Esophagus mucosa (tissue), 1 donor: ENCODE measurements around the gene GRIPAP1. TPM values are rescaled to one million over a fixed set of nuclear protein-coding genes. Genes with fewer than 3 reads are reported as not detected.

ENCODE experiments used
- ATAC-seq: fragments of 200-7000 bp; cut with Tn5 transposase; one replicate; pipeline ENCODE4 v1.9.1; 2020
- total RNA-seq: library from RNA; stranded (reverse); gene quantifications from one replicate; pipeline ENCODE4 v1.2.4, GENCODE V29; 2023
- donor health status: DM: yes; HTN: yes; CAD: no.

The GRIPAP1 gene
- total RNA-seq = 21.2 TPM

DNA sequence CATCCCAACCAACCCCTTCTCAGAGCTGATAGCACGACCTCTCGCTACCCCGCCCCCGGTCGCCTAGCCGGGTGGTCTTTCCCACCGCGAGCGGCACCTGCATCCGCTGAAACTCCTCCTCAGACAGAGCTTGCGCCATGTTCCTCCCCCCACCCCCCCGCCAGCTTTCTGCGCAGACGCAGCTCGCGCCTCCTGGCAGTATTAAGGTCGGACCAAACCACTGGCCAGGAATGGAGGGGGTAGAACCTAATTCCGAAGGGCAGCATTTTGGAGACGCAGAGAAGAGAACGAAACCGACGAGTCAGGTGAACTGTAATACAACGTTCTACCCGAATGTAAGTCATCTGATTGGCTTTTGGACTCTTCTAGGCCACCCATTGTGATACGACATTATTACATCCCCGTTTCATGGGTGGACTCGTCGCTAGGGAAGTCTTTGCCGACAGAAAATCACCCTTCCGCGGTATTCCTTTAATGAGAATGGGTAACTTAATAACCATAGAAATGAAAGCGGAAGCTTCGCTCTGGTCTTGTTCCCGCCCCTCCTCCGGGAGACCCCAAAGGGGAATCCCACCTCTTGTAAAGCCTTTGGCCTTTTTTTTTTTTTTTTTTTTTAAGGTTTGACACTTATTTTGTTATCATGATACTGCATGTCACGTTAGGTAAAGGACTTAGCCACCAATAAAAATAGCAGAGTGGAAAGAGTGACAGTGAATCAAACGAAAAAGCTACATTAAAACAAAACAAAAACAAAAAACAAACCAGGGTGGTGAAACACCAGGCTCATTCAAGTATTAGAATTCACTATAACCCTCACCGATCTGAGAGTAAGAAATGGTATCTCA is at the start of gene GRIPAP1:
TSS of gene GRIPAP1 (minus strand) at position 174 of the 845 bp plus-strand sequence. CDS start at position 139, 35 bp downstream.
- ATAC-seq = peak; percentile 90

GRCh38 chrX:49043987-49044281 is 41.9 kb upstream of the GRIPAP1 start:
- ATAC-seq = no peak

GRCh38 chrX:49043220-49043986 is 41.3 kb upstream of the GRIPAP1 start, which contains the start of gene TFE3:
Gene TFE3 (minus strand): TSS chrX:49043357. CDS start chrX:49043226, 131 bp downstream.
- ATAC-seq = peak; percentile 91

DNA sequence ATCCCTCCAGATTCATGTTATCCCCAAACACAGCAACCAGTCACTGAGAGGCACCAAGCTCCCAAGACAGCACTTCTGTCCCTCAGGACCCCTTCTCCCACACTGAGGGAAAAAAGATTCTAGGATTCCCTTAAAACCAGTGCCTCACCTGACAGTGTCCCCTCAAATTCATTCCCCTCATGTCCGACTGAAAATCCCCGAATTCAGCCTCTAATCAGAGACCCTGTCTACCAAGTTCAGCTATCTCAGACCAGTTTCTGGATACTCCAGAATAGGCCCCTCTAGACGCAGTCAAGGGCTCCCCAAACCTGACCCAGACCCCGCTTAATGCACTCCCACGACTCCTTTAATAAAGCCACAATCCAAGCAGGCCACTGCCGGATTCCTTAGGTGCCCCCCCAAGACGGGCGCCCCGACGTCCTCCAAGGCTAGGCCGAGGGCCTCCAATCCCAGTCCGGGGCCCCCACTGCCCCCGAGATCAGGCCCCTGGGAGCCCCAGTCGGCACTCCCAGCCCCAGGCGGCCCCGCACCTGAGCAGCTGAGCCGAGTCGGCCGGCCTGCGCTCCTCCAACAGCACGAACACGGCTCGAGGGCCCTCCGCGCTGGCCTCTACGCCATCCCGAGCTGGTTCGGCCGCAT is 40.6 kb upstream of the GRIPAP1 start:
- no peak for ATAC-seq

- peak; percentile 13 for ATAC-seq
Observed at GRCh38 chrX:49041744-49042580, 39.9 kb upstream of the GRIPAP1 start.

GRCh38 chrX:49040376-49040955 is 38.4 kb upstream of the GRIPAP1 start:
- ATAC-seq = no peak

DNA sequence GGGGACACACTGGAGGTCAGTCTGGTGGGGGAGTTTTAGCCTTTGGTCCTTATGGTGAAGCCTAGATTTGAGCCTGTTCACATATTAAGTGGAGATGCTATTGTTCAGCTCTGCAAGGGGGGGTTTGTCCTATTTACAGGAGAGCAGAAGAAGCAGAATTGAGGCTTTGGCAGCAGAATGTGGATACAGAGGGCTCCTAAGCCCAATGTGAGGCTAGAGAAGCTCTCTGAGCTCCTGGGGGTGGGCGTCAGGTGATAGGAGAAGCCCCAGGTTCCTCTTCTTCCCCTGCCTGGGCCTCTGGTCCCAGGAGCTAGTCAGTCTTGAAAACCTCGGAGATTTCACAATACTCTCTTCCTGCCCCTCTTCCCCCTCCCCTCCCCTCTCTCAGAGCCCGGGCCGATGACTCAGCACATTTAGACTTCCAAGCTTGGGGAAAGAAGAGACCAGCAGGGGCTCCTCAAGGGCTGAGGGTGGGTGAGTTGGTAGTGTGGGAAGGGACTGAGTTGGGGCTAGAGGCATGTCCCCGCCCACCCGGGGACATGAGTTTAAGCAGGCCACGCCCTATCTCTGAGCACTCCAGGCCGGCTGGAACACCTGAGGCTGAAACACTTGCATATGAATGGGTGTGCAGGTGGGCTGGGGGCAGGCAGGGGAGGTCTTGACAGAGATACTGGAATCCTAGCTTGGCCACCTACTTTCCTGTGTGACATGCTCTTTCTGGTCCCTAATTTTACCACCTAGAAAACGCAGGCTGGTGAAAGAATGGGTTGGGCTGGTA is 37.7 kb upstream of the GRIPAP1 start:
- no peak for ATAC-seq

DNA sequence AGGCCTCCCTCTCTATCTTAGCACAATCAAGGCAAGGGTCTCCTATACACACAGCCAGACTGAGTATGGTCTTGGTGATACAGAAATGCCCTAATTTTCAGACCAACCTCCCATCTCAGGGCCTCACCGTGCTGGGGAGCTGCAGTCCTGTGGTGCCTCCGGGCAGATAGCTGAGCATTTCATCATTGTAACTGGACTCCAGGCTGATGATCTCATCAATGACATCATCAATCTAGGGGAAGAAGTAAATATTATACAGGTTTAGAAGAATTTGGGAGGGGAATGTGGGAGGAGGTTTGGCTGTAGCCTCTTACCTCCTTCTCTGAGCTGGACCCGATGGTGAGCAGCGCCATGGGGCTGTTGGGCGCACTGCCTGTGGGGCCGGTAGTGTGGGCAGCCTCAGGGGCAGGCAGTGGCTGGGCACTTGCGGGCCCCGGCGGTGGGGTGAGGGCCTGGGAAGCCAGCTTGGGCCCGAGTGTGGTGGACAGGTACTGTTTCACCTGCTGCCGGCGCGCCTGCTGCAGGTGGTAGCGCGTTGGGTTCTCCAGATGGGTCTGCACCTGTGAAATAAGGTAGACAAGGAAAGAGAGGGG is 35.9 kb upstream of the GRIPAP1 start:
- no peak for ATAC-seq

- ATAC-seq = no peak
Observed at GRCh38 chrX:49030283-49030682, 28.2 kb upstream of the GRIPAP1 start.

DNA sequence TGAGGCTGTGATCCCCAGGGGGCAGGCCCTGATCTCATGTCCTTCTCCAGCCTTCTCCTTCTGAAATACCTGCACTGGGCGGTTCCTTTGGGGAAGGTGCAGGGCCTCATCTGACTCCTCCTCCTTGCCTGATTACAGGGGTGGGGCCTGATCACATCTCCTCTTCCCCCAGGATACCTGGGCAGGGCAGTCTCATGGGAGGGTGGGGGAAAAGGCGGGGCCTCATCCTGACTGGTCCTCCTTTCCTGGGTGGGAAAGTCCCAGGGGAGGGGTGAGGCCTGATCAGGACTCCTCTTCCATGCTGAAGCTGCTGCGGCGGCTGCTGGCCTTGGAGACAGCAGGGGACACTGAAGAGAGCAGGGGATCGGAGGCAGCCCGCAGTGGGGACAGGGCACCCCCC is 27.8 kb upstream of the GRIPAP1 start:
- ATAC-seq = peak; percentile 89

DNA sequence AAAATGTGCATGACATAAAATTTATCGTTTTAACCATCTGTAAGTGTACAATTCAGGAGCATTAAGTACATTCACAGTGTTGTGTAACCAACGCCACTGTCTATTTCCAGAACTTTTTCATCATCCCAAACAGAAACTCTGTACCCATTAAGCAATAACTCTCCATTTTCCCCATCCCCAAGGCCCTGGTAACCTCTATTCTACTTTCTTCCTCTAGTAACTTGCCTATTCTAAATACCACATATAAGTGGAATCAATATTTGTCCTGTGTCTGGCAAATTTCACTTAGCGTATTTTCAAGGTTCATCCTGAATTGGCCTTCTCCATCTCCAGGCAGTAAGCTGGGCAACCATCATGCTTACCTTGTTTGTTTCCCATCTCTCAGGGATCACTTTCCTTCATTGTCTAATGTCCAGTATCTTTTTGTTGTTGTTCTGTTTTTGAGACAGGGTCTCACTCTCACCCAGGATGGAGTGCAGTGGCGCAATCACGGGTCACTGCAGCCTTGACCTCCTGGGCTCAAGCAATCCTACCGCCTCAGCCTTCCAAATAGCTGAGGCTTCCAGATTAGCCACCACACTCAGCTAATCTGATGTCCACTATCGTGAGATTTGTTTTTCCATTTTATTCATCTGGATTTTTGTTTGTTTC is 17.7 kb upstream of the GRIPAP1 start:
- ATAC-seq = no peak

- no peak for ATAC-seq
Observed at GRCh38 chrX:49019050-49019449, 17.0 kb upstream of the GRIPAP1 start.

- ATAC-seq = no peak
Observed at GRCh38 chrX:49003696-49004095, 1.6 kb upstream of the GRIPAP1 start.

- peak; percentile 39 for ATAC-seq
Observed at GRCh38 chrX:49001521-49002090, 458 bp downstream of the GRIPAP1 start.

DNA sequence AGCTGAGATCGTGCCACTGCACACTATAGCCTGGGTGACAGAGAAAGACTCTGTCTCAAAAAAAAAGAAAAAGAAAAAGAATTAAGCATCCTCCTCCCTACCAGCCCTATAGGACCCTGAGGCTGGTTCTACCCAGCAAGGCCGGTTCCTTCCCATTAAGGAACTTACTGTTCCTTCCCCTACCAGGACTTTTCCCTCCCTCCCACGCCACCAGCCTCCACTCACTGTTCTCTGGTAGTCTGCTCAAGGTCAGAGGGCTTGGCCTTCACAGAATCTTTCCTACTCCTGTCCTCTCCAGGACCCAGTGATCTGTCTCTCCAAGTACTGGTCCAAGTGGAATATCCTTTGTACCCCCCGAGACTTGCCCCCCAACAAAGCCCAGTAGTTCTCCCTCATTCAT is 1.4 kb downstream of the GRIPAP1 start:
- ATAC-seq = no peak

- ATAC-seq = no peak
Observed at GRCh38 chrX:48999030-48999429, 3.0 kb downstream of the GRIPAP1 start.

GRCh38 chrX:48998391-48998790 is 3.7 kb downstream of the GRIPAP1 start:
- ATAC-seq = no peak

DNA sequence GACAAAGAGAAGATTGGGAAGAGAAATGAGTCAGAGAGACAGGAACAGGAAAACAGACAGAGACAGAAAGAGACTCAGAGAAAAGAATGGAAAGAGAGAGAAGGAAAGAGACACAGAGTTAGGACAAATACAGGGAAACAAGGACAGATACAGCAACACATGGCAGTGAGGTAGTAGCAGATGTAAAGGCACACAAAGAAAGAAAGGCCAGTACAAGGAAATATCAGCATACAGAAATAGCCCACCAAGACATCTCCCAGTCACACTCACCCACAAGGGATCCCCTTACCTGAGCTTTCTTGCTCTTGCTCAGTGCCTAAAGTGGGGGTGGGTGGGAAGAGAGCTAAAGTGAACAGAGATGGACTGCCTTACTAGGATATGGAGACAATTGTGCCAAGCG is 4.2 kb downstream of the GRIPAP1 start:
- no peak for ATAC-seq

- ATAC-seq = no peak
Observed at GRCh38 chrX:48997455-48997854, 4.6 kb downstream of the GRIPAP1 start.

DNA sequence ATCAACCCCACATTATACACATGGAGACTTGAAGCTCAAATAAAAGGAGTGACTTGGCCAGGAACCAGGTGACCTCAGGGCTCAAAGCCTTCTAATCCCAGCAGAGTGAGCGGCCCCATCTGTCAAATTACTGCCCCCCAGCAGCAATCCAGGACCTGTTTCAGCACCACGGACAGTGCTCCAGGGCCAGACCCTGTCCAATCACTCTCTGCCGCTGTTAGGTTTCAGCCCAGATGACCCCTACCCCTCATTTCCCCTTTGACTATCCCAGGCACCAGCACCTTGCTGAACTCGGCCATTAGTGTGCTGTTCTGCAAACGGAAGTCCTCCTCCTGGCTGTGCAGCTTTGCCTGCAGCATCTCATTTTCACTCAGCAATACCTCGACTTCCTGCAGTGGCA is 5.1 kb downstream of the GRIPAP1 start:
- no peak for ATAC-seq
